Measurements from ENCODE around the gene ZDHHC14.

Gene ZDHHC14

DNA sequence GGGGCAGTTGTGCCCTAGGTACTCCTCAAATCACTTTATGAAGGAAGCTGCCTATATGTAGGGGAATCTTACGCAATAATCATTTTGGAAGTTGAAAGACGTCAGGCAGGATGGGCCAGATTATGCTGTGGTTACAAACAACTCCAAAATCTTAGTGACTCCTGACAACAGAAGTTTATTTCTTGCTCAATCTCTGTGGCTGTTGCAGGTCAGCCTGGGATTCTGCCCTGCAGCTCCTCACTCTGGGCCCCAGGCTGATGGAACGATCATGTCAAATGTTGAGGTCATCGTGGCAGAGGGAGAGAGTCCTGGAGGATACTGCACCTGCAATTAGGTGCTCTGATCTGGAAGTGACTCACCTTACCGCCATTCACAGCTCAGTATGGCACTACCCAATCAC lies 88.4 kb downstream of the ZDHHC14 start:
- DNase-seq, result no peak

DNA sequence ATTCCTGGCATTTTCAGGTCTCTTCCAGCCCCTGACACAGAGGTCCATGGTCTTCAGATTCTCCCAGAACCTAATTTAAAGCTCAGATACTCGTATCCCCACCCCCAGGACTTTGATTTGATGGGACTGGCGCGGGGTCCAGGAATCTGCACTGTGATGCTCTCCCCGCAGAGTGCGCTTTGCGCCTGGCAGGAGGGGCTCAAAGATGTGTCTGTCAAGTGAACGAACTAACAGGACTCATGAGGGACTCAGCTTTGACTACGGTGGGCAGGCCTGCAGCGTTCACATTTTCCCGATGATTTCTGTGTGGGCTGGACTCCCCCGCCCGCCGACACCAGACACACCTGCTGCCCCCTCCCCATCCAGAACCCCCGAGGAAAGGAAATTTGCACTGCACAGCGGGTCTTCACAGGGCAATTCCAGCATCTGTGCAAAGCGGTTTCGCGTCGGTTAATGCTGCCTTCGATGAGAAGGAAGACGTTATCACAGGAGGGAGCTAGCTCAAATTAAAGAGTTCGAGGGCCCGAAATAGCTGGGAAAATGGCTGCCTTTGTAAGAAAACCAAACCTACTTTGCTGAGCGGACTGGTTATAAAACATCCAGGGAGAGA lies 90.2 kb downstream of the ZDHHC14 start:
- no peak for DNase-seq

DNA sequence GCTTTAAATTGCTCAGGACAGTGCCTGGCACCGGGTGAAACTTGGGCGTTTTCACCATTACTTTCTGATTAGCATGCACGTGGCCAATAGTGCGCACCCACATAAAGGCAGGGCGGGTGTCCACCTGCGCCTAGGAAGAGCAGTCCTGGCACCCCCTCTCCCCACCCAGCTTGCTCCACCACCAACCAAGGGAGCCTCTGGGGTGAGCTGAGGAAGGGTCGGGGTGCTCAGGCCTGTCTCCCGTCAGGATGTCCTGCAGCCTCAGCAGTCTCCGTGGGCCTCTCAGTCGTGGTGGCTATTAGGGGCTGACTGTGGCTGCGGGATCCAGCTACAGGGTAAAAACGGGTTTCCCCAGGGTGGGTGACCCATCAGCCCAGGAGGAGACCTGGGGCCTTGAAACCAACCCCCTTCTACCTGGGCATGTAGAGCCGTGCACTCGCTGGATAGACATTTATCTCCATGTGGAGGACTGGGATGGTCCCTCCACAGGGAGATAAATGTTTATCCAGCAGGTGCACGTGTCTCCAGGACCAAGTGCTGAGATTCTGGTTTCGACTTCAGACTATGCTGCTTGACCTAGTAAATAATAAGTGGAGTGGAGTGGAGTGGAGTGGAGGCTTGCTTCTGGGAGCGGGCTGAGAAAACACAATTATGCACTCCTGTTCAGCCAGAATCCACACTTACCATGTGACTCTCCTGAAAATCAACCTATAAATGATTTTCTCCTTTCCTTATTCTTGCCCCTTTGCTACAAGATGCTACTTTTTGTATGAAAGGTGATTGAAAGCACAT lies 91.1 kb downstream of the ZDHHC14 start:
- DNase-seq, result no peak

DNA sequence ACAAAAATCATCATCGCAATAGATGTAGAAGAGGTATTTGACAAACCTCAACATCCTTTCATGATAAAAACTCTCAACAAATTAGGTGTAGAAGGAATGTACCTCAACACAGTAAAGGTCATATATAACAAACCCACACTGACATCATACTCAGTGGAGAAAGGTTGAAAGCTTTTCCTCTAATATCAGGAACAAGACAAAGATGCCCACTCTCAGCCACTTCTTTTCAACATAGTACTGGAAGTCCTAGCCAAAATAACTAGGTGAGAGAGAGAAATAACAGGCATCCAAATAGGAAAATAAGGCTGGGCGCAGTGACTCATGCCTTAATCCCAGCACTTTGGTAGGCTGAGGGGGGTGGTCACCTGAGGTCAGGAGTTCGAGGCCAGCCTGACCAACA lies 95.8 kb downstream of the ZDHHC14 start:
- no peak for DNase-seq

DNA sequence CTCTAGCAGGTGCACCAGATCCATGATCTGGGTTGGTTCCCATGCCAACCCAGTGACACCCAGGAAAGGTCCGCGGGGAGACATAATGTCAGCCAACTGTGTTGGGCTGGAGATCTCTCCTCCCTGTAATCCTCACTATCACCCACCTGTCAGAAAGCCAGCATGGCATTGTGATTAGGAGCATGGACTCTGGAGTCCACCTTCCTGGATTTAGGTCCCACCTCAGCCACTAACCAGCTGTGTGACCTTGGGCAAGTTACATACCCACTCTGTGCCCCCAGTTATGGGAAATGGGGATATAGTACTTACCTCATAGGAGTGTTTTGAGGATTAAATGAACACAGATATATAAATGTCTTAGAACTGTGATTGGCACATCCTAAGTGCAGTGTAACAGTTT lies 97.9 kb downstream of the ZDHHC14 start:
- no peak for DNase-seq

DNA sequence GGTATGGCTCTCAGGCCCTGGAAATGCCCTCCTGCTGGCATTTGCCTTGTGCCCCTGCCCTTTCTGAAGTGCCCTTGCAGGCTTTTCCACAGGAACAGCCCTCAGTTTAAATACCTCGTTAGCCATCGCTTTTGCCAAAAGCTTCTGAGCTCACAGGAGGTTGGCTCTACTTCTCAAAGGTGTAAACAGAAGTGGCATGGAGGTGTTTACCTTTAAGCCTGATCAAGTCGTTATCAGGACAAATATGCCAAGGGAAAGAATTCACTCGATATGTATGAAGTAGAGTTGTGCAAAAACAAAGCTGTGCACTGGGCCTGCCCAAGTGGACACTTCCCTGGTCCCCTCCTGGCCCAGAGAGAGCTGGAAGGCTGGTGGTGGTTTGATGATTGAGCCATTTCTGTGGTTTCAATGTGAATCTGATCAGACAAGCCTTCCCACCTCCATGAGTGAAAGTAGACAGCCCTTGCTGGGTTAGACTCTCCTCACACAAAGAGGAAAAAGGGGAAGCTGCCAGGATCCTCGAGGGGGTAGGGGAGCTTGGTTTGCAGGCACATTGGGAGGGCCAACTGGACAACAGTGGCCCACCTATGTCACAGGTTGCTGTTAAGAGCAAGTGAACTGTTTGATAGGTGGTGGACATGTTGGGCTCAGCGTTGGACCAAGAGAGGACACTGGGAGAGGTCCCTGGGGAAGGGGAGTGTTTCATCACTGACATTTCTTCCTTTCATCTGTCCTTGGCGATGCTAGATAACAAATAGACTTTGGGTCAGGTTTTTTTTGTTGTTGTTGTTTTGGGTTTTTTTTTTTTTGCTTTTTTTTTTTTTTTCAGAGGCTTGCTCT lies 98.7 kb downstream of the ZDHHC14 start:
- no peak for DNase-seq

DNA sequence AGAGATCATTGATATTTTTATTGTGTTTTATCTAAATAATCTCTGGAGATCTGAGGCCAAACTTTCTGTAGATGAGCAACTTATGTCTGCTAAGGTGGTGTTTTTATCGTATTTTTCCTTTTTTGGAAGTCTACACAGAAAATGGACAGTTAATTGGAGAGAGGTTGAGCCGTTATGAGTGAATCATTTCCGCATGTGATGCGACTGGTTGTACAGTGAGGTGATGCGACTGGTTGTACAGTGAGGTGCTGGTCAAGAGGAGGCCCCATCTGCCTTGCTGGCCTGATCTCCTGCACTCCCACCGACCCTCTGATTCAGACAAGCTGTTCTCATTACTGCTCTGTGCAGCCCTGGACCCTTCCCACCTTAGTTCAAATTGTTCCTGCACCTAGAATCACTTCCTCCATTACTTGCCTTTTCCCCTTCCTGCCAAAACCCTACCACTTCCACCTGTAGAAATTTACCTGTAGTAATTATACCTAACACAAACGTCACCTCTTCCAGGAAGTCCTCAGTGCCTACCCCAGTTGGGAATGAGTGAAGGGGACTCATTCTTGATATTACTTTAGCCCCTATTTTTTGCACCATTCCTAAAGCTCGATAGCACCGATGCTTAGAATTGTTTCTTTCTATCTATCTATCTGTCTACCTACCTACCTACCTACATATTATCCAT lies 100.3 kb downstream of the ZDHHC14 start:
- no peak for DNase-seq

DNA sequence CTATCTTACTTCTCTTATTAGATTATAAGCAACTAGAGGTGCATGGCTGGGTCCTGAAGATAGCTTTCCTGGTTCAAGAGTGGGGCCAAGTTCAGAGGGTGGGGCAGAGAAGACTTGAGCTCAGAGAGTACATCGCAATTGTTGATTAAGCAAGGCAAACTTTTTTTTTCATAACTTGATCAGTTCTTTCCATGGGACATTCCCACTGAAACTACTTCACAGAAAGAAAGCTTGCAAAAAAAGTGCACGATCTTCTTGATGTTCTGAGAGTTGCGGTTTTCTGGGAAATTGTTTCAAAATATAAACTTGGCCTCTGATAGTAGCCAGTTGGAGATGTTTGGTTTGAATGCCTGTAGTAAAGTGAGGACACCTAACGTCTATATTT lies 100.9 kb downstream of the ZDHHC14 start:
- no peak for DNase-seq

DNA sequence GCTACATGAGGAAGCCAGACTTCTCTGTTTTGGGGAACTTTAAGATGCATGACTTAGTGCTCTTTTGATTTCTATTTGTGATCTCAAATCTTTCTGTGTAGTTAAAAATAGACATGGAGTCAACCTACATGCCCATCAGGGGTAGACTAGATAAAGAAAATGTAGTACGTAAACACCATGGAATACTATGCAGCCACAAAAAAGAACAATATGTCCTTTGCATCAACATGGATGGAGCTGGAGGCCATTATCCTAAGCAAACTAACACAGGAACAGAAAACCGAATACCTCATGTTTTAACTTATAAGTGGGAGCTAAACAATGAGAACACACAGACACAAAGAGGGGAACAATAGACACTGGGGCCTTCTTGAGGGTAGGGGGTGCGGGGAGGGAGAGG lies 102.8 kb downstream of the ZDHHC14 start:
- no peak for DNase-seq

DNA sequence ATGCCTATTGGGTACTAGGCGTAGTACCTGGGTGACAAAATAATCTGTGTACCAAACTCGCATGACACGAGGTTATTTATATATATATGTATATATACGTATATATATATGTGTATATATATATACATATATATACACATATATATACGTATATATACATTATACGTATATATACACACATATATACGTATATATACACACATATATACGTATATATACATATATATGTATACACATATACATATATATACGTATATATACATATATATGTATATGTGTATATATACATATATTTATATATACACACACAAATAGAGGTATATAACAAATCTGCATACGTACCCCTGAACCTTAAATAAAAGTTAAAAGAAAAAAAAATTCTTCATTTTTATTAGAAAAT lies 103.2 kb downstream of the ZDHHC14 start:
- no peak for DNase-seq

DNA sequence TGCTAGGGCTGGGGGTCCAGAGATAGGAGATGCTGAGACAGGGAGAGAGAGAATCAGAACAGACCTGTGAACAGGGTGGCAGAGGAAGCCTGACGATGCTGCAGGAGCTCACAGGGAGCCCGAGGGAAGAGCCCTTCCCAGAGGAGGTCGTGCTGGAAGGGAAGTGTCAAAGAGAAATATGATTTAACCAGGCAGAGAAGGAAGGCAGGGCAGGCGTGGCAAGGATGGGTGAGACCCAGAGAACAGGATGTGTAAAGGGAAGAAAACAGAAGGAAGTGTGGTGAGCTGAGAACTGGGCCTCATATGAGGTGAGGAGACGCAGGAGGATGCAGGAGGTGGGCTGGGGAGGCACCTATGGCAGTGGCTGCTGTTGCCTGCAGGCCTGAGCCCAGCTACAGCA lies 105.6 kb downstream of the ZDHHC14 start:
- DNase-seq, result peak; percentile 22

DNA sequence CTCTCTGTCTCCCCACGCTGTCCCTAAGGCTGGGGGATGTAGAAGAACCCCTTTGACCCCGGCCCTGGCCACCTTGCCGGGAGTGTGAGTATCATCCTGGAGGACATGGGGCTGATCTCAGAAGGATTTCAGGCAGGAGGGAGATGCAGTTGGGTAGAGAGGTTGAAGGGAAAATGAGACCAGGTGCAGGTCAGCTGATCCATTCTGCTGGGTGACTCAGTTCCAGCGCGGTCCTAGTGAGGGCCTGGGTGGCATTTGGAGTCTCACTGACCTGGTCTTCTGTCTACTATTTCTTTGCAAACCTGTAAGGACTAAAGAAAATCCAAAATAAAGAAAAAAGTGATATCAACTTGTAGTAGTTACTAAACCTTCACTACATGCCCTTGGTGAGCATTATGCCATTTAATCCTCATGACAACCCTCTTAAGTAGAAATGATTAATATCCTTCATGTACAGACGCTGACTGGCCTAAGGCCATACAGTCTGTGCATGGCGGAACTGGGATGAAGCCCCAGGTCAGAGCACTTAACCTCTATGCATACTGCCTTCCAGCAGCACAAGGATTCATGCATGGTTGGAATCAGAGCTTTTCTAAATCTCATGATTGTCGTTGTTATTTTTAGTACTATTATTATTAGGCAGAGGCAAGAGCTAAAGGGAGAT lies 106.3 kb downstream of the ZDHHC14 start:
- no peak for DNase-seq

DNA sequence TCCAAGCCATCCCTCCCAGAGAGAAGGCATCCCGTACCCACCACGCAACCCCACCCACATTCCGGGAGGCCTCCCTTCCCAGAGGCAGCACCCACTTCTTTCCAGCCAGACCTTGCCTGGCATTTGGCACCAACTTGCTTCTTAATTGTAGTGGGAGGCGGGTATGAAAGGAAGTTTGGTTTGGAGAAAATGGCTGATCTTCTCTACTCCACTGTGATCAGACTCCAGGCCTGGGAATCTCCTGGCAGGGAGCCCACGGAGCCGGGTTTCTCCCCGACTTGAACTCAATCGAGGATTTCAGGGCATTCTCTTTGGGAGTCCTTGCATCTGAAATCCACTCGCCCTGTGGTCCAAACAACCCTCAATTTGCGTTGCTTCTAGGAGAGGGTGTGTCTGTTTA lies 107.1 kb downstream of the ZDHHC14 start:
- DNase-seq, result no peak

DNA sequence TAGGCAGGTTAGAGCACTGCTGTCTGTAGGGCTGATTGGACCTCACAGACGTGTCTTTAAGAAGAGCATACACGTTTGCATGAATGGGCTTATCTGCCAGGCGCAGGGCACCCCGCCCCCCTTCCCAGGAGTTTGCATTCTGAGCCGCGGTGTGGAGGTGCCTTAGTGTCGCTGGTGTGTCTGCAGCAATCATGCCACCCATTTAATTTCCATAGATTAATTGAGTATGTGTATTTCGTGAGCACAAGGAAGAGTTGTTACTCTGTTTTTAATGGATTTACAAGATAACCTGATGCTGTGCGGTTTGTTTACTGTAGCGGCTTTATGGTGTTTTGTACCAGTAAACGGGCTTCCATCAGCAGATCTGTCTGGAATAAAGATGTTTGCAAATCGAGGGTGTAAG lies 107.7 kb downstream of the ZDHHC14 start:
- DNase-seq, result no peak

DNA sequence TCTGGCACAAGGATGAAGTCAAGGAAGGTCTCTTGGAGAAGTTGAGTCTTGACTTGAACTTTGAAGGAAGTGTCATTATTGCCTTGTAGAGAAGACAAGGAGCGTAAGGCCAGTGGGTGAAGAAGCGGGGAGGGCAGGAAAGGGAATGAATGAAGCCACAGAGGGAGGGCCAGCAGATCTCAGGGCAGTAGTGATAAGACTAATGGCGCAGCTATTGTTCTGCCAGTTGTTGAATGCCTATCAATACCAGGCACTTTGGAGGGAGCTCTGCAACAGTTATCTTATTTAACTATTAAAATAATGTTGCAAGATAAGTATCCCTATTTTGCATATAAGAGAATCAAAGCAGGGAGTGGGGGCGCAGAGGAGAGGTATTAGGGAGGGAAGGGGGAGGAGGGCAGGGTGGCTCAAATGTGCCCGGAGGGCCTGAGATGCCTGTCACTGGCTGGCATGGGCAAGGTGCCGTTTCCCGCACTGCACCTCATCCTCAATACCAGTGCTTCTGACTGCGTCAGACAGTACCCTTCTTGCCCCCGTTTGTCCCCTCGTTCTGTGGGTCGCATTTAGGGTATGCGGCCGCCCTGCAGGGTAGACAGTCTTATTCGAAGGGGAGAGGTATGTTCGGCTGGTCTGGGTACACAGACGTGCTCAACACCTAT lies 109.8 kb downstream of the ZDHHC14 start:
- DNase-seq, result no peak

DNA sequence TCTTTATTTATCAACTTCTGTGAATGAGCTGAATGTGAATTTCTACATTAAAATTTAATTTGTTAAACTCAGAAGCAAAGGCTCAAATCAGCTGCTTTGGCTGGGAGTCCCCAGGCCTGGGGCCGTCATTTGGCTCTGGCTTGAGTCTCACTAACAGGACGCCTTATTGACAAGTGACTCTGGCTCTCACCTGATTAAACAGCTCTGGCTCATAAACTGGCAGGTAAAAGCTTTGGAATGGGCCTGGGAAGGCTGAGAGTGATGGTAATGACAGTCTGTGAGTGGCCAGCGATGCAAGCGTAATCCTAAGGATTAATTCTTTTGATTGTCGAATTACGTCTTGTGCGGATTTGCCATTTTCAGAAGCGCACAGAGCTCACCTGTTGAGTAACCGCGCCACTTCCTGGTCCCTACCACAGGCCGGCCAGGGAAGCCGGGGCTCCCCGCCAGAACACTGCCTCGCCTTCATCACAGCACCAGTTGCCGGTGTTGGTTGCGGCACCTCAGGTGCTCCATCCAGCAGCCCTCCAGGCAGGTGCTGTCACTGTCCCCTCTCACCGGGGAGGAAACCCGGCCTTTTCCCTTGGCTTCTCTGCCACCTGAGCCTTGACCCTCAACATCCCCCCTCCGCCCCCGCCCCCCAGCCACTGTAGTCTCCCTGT lies 110.7 kb downstream of the ZDHHC14 start:
- DNase-seq, result no peak

DNA sequence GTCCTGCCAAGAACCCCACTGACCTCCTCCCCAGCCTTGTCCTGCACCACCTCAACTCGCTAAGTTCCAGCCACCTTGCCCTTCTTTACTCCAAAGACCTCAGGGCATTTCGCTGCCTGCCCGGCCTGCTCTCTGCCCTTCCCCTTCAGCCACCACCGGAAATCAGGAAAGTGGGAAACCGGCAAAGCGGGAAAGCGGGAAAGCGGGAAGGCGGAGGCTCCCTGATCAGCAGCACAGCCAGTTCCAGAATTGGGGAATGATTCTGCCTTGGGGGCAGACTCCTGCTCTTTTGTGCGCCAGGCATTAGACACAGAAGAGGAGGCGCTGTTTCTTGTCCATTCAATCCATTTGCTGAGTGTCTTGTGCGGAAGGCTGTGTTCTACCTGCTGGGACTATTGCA lies 111.3 kb downstream of the ZDHHC14 start:
- DNase-seq, result no peak

DNA sequence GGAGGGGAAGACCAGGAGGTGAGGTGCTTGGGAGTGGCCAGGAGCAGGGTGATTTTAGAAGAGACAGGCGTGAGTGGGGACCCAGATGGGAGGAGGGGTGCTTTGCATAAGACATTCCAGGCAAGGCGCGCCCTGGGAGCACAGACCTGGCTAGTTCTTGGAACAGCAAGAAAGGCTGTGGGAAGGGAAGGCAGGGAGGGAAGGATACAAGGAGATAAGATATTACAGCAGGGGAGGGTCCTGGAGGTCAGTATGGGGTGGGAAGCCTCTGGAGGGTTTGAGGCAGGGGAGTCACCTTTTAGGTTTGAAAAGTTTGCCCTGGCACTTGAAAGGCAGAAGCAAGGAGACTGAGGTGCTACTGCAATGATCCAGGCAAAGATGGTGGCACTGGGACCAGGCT lies 111.8 kb downstream of the ZDHHC14 start:
- no peak for DNase-seq

DNA sequence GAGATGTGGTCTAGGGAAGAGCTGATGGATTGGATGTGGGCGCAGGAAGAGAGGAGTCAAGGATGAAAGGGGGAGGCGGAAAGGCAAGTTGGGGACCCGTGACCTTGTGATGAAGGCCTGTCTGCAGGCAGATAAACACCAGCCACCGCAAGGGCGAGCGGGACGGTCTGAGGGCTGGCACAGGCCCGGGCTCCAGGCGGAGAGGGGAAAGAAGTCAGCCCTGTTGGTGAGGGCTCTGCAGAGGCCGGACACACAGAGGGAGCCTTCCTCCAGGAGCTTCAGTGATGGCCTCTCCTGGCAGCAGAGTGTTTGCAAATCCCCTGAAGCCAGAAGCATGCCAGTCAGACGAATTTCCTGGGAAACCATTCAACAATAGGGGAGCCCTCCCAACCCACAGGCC lies 112.2 kb downstream of the ZDHHC14 start:
- no peak for DNase-seq

DNA sequence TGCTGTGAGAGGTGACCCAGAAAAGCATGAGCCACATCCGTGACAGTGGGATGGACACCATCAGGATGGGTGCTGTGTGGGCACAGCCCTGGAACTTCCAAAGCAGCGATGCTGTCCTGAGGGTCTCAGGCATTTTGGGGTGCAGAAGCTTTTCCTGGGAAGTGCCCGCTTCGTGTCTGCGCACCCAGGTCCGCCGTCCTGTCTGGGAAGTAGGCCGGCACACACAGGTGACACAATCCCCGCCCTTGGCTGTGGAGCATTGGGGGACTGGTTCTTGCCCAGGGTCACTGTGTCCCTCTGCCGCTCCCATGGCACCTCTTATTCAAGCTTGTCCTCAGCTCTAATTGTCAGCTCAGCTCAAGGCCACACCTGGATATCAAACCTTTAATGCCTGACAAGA lies 112.6 kb downstream of the ZDHHC14 start:
- DNase-seq, result no peak

DNA sequence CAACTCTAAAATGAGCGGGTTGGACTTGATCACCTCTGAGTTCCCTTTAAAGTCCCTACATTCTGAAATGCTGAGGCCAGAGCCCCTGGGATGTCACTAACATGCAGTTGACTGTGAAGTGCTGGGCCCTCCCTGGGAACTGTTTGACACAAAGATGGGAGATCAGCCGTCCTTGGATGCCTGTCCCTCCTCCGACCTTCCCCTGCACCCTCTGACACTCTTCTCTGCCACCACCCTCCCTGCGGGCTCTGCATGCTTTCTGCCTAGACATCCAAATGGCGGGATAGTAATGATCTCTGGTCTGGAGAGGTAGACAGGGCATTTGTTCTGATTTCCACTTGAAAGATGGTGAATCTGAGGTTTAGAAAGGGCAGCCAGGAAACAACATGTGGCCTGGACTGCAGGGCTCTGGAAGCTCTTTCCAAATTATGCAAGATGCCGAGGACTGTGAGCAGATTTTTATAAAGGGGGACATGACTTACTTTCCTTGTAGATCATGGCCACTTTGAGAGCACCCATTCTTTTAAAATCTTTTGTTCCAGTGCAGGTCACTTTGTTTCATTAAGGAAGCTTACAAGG lies 113.2 kb downstream of the ZDHHC14 start:
- DNase-seq, result no peak
